ENCODE data around the gene FCRL4.

The FCRL4 gene

DNA sequence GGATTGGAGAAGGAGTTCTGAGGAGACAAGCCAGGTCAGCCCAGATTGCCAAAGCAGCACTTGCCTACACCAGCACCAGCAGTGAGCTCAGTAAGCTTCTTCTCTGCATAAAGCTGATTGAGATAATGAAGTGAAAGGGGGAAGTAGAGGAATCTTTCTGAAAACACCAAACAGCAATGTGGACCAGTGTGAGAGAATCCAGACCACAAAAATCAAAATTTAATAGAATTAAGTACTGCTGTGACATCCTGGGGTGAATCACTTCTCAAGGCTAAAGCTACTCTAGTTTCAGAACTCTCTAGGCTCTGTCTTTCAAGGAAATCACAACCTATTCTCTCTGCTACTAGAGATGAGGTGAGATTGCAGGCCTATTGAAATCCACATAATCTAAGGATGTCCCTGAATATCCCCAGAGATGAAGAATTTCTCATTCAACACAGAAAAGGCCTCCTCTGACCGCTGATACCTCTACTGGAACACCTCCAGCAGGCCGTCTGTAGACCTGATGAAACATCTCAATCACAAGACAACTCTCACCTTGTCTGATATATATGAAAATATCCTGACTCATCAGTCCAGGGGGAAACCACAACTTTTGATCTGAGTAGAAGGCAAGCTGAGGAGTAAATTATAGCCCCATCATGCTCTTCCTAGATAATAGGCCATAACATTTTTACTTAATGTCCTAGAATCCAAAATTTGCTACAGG lies at the start of gene FCRL4:
Gene FCRL4 (minus strand): TSS at position 127 of the 709 bp plus-strand sequence. CDS start 141 bp downstream, outside the sequence.
- no peak for DNase-seq (ENCODE audit: low spot score)

DNA sequence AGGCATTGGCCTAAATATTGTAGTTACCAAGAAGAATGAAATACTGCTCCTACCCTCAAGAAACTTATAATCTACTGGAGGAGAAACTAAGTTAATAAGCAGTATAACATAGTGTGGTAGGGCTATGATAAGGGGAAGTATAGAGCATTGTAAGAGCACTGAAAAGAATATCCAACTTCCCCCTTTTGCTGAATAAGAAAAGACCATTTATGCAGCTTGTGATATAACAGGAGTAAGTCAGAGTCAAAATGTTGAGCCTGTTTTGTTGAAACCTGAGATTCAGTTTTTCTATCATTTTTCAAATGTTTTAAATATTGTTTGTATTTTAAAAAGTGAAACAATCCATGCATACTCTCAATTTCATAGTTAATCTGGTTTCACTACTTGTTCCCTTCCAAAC lies 48.3 kb upstream of the FCRL4 start:
- DNase-seq (ENCODE audit: low spot score): no peak

DNA sequence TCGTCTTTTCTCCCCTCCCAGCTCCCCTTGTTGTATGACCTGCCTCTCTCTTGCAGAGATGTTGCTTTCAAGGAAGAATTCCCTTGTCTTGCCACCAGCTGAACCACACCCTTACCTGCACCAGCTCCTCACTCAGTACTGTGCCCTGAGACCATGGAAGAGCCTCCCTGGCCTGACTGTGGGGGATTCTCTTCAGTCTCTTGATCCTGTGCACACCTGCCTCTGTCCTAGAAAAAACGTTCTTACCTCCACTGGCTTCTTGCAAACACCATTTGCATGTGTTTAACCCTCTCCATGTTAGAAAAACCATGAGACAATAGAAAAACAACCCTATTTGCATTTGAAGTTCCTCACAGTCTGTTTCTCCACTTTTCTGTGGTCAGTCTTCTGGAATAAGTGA lies 43.3 kb upstream of the FCRL4 start:
- no peak for DNase-seq (ENCODE audit: low spot score)

DNA sequence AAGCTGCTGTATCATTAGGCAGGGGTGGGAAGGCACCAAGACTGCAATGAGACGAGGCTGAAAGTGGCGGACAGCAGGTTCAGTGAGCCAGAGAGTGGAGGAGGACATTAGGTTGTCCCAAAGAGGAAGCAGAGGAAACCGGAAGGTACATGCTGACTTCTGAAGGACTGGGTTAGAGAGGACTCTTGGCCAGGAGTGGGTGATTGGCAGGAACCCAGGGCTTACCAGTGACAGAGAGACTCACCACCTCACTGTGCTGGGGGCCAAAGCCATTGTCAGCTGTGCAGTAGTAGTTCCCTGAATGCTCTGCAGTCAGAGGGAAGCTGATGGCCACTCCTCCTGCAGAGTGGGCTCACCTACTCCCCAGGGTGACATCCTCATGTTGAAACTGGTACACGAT lies 41.9 kb upstream of the FCRL4 start:
- DNase-seq (ENCODE audit: low spot score): no peak

DNA sequence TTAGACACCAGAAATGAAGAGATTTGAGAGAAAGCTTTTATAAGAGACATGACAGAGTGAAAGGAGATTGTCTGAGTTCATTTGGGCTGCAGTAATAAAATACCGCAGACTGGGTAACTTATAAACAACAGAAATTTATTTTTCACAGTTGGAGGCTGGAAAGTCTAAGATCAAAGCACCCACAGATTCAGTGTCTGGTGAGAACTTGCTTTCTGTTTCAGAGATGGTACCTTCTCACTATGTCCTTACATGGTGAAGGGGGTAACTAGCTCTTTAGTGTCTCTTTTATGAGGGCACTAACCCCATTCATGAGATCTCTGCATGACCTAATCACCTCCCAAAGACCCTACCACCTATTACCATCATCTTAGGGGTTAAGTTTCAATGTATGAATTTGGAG lies 30.9 kb upstream of the FCRL4 start:
- no peak for DNase-seq (ENCODE audit: low spot score)

DNA sequence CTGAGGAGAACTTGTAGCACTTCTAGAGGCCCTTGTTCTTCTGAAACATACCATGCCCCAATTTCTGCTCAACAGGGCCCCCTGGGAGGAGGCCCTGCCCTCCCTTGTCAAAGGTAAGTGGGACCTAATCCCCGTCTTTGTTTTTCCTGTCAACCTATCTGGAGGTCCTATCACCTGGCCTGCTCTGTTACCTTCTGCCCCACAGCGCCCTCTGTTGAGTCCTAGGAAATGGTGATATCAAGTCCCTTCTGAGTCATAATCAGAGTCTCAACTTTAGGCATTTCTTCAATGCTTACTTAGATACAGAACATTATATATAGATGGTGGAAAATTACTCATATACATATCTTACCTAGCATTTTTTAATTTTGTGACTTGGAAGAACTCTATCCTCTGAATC lies 28.2 kb upstream of the FCRL4 start:
- DNase-seq (ENCODE audit: low spot score): no peak

DNA sequence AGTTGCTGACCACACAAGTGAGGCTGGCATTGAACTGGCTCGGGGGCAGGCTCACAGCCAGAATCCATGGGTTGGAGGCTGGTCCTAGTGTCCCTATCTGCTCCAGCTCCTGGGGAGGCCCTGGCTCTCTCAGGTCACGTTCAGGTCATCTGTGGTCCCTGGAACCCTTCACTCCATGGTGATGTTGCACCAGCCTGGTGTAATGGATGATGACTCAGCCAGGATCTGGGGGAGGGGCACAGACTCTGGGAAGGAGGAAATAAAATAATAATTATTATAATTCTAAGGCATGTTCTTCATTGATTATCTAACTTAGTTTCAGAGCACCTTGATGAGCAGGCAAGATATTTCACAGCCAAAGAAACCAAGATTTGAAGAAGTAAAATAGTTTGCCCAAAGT lies 26.6 kb upstream of the FCRL4 start:
- no peak for DNase-seq (ENCODE audit: low spot score)

DNA sequence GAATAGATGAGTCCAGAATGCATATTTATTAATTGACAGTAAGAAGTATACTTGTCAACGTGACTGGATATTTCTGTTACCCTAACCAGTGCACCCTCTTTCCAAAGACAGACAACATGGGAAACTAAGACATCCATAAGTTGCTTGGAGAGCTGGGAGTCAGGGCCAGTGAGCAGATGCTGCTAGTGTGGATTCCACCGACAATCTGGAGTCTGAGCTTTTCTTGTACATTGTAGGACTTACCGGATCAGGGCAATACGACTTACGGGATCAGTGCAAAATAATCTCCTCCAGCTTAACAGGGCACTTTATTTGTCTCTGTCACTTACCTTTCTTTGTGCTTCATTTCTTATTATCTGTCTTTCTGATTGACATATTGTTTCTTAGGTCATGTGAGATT lies 24.6 kb upstream of the FCRL4 start:
- DNase-seq (ENCODE audit: low spot score): no peak

DNA sequence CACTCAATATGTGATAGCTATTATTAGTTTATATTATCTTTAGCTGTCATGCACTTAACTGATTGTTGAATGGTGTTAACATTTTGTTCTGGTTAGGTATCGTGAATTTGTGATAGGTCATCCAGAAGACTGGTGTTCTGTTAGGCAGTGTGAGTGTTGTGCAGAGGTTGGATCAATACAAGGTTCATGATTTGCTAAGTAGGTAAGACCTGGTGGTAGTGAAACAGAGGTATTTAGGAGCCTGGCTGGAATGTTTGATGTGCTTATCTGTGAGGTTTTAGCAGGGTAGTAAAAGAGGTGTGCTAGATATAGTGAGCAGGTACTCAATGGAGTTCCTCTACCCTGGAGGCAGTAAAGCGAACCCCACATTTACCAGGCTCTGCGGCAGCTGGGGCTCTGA lies 20.3 kb upstream of the FCRL4 start:
- DNase-seq (ENCODE audit: low spot score): no peak

DNA sequence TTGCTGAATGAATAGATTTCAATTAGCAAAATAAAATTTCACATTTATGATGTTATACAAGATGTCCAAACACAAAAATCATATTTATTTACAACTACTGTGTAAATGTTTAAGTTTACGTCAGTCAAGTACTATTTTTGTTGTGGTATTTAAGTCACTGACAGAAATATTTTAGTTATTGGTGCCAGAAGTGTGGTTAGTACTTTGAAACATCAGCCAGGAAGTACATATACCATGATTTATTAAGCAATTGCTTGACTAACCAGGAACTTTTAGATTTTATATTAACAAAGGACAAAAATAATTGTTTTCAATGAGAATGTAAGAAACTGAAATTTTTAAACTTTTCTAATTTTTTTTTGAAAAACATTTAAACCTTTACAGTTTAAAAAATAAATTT lies 2.4 kb upstream of the FCRL4 start:
- no peak for DNase-seq (ENCODE audit: low spot score)

DNA sequence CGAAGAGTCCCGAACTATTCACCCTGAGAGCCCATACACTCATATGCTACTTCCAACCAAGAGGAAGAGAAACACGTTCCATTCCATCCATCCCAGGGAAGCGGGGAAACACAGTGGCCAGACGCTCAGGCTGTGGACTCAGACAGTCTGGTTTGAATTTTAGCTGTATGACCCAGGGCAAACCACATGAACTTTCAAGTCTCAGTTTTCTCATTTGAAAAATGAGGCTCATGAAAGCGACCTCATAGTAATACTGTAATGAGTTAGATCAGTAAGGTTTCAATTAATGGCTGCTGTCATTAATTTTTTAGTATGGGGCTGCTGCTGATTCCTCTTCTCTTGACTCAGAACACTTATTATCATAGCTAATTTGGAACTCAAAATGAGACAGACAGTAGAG lies 1.5 kb downstream of the FCRL4 start:
- DNase-seq (ENCODE audit: low spot score): no peak

DNA sequence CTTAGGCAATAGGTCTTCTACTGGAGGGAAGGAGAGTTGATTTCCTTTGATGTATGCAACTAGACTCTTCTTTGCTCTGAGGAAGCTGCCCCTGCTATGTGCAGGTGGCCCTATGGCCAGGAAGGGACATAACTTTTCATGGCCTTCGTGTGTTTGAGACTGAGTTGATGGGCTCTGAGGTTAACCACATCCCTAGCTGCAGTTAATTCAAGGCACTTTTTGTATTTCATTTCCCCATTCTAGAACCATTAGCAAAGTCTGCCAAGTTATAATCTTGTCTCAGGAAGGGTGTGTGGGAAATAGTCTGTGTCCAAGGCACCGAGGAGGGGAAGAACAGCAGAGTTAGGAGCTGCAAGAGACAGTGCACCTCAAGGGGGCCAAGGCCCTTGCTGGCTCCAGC lies 2.5 kb downstream of the FCRL4 start:
- DNase-seq (ENCODE audit: low spot score): no peak

DNA sequence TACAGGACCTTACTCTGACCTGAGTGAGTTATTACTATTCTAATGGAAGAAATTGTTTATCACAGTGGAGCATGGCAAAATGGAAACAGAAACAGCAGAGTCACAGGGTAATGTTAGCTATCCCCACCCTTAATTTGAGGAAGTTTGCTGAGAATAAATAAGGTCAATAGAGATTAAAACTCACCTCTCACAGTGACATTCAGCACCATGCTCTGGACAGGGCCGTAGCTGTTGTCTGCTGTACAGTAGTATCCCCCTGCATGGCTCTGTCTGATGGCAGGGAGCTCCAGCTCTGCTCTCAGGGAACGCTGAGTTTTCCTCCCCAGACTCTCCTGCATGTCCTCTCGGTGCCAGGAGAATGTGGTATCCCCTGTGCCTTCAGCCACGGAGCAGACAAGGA lies 11.9 kb downstream of the FCRL4 start:
- DNase-seq (ENCODE audit: low spot score): no peak

DNA sequence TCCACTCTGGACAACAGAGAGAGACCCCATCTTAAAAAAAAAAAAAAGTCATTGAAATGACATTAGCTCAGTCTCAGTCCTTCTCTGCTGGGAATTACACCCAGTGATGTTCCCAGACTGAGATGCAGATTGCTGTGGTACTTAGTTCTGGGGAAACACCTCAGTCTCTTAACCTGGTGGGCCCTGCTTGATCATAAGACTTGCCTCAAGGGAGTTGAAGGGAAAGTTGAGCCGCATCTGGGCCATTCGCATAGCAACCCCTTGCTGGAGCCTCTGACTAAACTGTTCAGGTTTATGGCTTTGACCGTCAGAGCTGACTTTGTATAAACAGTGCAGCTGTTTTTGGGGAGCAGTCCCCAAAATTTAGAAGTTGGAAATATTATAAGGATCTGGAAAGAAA lies 13.4 kb downstream of the FCRL4 start:
- no peak for DNase-seq (ENCODE audit: low spot score)

DNA sequence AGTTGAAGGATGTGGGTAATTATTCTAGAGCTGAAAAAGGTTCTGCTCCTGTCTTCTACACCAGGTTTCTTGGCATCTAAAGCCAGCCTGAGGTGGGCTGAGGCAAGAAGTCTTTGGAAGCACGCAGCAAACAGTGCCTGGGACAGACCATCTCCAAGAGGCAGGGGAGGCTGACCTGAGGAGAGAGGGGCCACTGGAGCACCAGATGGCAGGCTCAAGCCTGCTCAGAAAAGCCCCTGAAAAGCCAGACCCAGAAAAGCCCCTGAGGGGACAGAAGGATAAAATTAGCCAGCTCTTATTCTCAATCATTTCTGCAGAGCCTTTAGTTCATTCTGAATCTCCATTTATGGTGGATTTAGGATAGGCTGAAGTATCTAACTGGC lies 17.1 kb downstream of the FCRL4 start:
- DNase-seq (ENCODE audit: low spot score): no peak

DNA sequence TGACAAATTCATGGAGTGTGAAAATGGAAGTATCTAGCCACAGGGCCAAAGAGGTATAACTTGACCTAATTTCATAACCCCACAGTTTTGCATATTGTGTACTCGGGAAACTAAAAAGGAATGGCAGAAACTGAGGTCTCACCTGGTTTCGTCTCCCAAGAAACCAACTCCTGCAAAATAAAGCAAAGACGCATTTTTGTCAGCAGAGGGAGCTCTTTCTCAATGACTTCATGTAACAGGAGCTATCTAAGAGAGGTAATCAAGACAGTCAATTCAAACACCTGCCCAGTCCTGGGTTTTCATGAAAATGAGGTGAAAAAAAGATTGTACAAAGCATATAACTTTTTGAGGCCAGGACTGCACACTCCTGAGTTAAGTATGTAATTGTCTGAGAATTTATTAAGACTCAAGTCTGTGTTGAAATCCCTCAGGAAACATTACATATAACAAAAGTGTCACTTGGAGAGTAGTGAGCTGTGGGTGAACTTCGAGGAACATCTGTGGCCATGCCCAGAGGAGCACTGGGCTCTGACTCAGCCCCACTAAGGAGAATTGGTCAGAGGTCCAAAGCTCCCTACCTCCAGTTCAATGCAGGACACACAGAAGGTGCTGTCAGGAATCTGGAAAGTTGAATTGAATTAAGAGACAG lies 17.6 kb downstream of the FCRL4 start:
- peak; percentile 40 for DNase-seq (ENCODE audit: low spot score)

DNA sequence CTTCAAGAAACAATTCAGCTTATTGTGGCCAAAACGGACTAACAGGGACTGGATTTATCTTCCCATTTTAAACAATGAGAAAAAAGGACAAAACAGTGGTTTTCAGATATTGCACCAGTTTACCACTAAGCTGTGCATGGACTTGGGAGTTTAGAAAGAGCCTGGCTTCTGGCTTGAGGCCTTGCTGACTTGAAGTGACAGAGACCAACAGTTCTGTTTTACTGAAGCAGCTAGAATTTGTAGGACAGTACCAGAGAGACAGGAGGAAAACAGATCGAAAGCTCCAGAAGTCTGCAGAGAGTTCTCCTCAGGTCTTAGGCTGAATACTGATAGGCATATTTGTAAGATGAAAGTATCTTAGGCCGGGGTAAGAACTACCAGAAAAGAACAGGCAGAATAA lies 20.5 kb downstream of the FCRL4 start:
- no peak for DNase-seq (ENCODE audit: low spot score)

DNA sequence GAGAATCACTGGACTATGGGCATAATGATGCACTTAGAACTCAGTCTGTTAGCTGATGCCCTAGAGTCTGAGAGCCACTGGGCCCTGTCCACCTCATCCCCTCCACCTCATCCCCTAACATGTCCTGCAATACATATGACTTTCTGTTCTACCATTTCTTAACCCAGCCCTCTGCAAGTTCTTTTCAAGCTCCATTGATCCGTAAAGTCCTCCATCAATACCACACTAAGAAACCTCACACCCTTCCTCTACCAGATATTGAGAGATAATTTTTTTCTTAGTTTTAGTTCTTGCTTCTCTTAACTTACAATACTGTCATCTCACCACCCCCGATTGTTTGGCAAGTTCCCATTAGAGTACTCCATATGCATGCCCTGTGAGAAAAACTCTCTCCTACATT lies 22.1 kb downstream of the FCRL4 start:
- DNase-seq (ENCODE audit: low spot score): no peak

DNA sequence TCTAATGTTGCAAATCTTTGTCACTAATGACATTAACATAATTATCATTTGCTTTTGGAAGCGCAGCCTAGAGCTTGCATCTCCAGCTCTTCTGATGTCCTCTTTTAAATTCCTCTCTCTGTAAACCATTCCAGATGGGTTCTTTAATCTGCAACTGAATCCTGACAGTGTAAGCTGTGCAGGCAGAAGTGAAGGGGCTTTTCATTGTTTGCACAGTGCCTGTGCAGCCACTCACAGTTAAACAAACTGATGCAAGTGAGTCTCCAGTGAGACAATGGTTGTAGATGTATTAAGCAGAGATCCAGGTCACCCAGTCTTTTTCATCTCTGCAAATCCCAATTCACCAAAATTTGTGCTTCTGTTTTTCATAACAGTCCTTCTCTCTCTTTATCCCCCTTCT lies 23.0 kb downstream of the FCRL4 start:
- DNase-seq (ENCODE audit: low spot score): no peak

DNA sequence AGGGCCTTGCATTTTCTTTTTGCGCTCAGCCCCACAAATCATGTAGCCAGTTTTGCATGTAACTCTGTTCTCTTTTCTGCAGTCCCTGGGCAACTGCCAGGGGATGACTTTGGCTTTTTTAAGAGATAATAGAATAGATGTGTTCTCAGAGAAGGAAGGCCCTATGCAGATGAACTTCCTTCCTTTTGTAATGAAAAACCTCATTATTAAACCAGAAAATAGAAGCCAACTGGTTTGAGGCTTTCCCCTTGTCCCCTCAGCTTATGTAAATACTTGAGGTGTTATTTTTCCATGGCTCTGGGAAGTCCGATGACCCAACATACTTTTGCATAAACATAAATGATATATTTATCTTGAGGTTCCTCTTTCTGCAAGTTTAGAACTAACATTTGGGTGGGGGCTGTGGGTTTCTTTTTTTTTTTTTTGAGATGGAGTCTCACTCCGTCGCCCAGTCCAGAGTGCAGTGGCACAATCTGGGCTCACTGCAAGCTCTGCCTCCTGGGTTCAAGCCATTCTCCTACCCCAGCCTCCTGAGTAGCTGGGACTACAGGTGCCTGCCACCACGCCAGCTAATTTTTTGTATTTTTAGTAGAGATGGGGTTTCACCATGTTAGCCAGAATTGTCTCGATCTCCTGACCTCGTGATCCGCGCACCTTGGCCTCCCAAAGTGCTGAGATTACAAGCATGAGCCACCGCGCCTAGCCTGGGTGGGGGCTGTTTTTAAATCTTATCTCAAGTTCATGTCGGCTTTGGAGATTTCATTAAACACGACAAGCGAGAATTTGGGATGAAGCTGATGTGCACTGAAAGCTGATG lies 31.2 kb downstream of the FCRL4 start:
- no peak for DNase-seq (ENCODE audit: low spot score)

DNA sequence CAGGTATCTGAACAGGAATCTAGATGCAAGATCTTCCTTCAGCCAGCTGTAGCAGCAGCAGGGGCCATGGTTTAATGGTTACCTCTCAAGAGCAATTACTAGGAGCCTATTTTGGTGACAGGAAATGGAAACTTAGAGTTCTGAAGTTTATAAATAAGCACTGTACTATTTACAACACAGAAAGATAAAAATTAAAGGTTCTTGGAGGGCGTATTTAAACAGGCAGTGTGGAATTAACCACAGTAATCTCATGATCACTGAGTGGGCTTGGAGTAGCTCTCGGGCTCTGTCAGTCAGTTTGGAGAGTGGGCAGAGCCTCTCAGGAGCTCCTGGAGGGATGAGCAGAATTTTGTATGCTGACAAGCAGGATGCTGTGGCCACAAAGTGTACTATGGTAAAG lies 35.4 kb downstream of the FCRL4 start:
- no peak for DNase-seq (ENCODE audit: low spot score)

DNA sequence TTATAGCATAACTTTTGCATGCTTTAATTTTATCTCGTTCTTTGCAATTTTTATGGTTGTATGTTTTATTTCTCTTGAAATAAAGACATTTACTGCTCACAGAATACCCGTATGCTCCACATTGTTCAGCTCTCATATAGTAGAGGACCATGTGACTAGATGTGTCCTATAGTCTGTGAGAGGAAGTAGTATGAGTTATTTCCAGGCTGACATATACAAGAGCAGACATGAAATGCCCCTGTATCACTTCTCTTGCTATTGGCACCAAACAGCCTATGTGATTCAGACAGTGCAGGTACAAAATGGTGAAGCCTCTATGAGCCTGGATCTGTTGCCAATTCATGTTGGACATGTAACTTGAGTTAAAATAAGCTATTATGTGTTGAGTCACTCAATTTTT lies 39.8 kb downstream of the FCRL4 start:
- no peak for DNase-seq (ENCODE audit: low spot score)

Data from AG08395 (cell line).